DMS53 treated with DMSO at 0.1 percent for 48 hours (cell line): ENCODE results near the gene FAM228A.

Experiments used
- DNase-seq: peaks from one replicate; lab custom pipeline; 2025; ENCODE audit not compliant: unreplicated experiment; lab: John Stamatoyannopoulos, UW

Gene FAM228A

DNA sequence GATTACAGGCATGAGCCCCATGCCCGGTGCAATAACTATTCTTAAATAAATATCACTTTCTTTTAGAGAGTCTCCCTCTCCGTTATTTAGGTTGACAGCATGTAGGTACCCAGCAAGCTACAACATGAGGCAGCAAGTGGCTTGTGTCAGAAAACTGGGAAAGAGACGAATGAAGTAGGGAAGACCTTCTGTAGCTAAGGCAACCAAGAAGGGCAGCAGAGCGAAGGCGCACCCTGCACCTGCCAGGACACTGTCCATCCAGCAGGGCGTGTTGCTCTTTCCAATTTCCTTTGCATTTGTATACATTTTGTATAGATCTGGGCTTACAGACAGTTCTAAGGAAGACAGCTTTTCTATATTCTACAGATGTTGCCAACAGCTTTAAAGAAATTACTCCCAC is 48.1 kb downstream of the FAM228A start:
- DNase-seq, result no peak

DNA sequence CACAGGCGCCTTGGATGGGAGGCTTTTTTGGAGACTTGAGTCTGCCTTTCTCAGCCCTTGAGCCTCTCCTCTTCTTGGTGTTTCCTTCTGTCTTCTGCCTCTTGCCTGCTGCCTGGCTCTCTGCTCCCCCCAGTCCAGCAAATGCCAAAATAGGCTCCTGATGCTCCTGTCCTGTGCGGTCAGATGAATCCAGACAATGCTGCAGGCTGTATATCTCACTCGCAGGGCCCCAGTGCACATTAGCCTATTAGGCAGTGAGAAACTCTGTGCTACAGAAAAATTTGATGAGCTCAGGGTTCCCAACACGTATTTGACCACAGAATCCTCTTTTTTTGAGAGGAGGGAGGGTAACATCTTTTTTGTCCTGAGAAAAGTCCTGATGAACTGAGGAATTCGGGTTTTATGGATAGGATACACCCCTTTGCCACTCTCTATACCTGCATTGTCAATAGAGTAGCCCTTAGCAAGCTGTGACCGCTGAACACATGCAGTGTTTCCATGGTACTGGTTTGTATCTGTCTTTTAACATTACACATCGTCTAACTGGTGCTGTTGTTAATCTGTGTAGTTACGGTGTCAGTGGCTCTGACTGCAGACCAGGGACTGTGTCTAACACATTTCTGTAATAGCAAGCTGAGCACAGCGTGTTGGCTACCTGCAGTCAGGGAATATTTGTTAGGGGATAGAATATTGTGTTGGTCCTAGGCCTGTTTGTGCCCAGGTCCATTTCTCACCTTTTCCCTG is 50.8 kb downstream of the FAM228A start:
- DNase-seq, result no peak

DNA sequence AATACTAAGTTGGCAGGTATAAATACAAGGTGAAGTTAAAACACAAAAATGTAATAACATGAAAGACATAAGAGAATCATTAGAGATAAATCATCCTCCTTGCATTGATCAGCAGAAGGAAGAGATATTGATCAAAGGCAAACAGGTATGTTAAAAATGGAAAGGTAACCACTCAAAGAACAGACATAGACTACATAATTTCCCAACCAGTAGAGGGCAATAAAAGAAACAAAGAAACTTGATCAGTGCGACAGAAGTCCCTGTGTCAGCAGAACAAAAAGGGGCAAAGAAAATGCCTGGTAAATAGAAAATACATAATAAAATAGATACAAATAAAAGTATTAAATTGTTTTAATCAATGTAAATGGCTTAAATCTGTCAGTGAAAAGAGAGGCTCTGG is 53.6 kb downstream of the FAM228A start:
- peak; percentile 11 for DNase-seq

DNA sequence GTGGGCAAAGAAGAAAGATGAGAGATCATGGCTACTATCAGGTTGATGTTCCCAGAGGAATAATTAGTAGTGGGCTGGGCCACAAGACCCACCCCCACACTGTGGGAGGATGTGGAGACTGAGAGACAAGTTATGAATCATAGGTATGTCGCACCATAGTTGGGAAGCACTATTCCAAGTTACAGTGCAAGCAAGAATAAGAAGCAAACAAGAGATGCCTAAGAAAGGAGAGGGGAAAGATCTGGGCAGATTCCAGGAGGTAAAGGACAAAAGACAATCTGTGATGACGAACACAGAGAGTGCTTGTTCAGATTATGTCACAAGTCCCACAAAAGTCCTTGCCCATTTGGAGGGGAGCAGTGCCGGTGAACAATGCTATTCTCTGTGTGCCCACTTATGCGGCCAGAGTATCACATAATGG is 56.6 kb downstream of the FAM228A start:
- no peak for DNase-seq

DNA sequence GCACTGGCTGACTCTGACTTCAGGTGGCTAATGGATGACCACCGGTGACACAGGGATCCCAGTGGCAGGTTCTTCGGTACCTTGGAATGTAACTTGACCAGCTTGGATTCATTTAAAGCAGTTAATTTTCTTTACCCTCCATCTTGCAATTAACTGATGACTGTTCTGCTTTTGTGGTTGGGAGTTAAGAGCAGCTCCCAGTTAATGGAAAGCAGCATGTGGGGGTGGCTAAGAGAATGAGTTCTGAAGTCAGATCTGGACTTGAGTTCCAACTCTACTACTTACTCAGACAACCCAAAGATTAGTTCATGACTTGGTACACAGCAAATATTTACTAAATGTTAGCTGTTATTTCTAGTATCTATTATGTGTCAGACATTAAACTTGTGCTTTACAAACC is 58.5 kb downstream of the FAM228A start:
- no peak for DNase-seq

DNA sequence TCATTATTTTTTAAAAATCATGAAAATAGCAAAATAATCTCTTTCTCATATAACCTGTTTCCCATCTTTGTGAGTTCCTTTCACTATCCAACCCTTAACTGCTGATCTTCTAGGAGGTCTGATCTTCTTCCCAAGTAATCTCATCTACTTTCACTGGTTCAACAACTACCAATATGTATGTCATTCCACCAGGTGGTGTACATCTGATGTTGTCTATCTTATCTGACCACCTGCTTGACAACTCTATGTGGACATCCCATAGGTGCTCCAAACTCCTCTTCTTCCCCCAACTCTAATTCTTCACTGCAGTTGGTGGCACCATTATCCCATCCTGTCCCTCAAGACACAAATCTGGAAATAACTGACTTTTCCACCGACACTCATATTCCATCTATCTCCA is 62.5 kb downstream of the FAM228A start:
- DNase-seq, result no peak

DNA sequence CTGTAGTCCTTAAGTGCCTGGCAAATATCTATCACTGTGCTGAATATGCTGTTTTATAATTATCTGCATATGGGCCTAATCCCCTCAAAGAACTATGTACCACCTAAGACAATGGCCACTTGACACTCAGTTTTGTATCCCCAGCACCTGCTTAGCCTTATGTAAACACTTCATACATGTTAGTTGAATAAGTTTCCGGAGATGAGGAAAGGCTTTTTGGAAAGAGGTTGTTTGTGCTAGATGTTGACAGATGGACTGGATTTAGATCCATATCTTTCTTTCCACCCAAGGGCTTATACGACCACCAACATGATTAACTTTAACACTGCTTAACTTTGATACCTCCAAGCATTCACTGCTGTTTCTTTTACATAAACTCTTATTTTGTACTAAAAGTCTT is 63.3 kb downstream of the FAM228A start:
- DNase-seq, result peak; percentile 72

DNA sequence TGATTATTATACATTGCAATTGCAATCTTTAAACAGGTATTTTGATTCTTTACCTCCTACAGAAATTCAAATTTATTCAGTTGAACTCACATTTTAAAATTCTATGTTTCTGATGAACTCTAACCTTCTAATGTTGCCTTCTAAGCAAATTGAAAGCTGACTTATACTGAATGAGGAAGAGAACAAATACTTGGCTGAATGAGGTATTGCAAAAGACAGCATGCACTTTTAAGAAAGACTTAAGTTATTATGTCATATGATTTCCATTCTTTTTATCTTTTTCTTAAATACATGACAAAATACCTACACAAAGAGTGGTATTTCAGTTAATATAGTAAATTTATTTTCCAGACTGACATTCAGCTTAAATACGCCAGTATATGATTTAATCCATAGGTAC is 64.7 kb downstream of the FAM228A start:
- DNase-seq, result no peak
